GM19397 (cell line): Measurements from ENCODE around the gene FMO1.
A peak's percentile ranks its signal among the peaks of the same experiment; 100 is the strongest.
"Not testable (repeated sequence)": the region's sequence is repeated elsewhere in the genome, so short reads cannot be mapped to it uniquely, and the experiment has no call there.

Experiments used
- ATAC-seq: cut with Tn5 transposase; IDR thresholded peaks from one replicate; pipeline ENCODE4 v1.9.1; 2021; ENCODE audit warnings: mild to moderate bottlenecking, moderate library complexity; ENCODE audit not compliant: unreplicated experiment

Gene FMO1

GRCh38 chr1:171233183-171233582, 15.1 kb upstream of the FMO1 start:
- no peak for ATAC-seq

GRCh38 chr1:171236231-171236630, 12.1 kb upstream of the FMO1 start:
- not testable (repeated sequence) for ATAC-seq

DNA sequence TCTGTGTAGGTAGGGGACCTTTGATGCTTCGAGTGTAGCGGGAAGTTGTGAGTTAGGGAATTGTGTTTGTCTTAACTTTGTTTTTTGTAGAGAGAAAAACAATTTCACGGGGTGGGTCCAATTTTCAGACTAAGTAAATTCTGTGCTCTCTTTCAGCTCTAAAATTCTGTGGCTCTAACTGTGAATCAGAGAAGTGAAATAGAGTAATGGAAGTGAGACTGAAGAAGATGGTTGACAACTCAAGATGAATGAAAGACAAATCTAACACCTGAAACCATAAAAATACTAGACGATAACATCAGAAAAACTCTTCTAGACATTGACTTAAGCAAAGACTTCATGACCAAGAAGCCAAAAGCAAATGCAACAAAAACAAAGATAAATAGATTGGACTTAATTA, 4.4 kb upstream of the FMO1 start:
- no peak for ATAC-seq

DNA sequence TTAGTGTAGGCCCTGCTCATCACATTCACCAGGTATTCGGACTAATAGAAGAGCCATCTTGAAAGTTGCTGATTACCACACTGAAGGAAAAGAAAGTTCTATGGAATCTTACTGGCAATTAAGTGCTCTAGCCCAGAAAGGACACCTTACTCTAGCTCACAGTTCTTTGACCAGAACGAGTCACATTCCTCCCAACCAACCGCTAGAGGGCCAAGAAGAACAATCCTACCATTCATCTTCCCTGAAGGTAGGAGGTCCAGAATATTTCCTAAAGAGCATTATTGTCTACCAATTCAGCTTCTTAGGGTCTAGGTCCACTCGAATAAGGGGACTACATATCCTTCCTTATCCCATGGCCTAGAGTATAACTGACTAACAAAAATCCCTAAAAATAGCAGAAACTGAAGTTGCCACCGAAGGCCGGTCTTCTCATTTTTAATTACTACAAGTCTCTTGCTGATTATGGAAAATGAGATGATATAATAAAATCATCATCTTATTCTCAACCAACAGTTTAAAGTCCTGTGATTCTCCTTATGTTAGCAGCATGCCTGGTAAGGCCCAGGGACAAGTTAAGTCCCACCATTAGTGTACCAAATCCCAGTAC, 2.7 kb upstream of the FMO1 start:
- peak; percentile 58 for ATAC-seq

DNA sequence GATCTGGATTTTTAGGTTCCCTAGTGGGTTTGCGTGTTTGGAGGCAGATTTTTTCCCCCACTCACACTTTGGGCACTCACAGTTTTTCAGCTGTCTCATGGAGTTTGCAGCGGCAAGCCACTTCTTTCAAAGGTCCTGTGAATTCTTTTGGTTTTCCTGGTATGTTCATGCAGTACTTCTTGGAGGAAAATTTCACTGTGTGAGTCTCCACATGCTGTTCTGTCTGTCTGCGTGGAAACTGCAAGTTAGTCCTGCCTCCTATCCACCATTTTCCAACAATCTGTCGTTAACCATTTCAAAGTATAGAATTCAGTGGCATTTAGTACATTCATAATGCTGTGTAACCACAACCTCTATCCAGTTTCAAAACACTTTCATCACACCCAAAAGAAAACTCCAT, 793 bp upstream of the FMO1 start:
- ATAC-seq, result no peak

- no peak for ATAC-seq
Measured at GRCh38 chr1:171248841-171249240, 547 bp downstream of the FMO1 start.

DNA sequence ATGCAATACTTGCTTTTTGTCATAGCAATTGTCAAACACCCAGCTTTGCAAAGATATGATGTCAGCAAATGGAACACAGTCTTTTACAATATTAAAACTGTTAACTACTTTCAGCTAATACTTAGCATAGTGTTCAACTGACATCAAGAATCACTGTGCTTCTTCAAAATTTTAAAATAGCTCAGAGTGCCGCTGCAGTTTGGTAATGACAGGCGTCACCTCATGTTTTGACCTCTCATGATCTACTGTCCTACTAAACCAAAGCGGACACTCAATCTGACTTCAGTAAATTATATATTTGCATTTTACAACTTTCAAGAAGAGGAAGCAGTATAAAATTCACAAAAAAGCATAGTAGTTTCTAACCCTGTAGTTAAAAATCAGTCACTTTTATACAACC, 2.0 kb downstream of the FMO1 start:
- ATAC-seq, result no peak

DNA sequence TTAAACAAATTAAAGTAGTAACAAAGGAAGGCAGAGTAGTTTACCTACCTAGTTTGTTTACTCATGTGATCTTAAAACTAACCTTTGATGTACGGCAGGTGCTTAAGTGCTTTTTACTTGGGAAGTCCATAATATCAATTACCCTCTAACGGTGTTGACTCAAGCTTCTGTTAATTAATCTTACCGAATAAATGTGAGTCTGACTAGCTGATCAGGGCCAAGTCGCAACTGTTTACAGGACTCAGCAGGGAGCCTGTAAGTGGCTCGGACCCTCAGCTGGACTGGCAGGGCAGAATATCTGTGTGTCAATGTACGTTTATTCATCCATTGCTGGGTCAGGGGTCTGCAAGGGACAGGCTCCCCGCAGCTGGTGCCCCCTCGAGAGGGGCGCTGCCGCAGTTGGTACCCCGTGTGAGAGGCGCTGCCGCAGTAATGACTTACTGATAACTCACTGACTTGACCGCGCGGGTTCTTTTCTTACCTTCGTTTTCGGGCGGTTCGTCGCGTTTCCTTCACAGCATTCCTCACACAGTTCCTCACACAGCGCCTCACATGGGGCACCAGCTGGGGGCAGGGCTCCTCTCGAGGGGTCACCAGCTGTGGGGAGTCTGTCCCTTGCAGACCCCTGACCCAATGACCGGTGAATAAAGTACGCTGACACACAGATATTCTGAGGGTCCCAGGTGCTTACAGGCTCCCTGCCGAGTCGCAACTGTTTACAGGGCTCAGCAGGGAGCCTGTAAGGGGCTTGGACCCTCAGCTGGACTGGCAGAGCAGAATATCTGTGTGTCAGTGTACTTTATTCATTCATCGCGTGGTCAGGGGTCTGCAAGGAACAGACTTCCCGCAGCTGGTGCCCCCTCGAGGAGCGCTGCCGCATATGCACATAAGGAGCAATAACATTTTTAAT, 3.0 kb downstream of the FMO1 start:
- peak; percentile 54 for ATAC-seq

GRCh38 chr1:171251952-171252300, 3.6 kb downstream of the FMO1 start:
- ATAC-seq, result no peak

- ATAC-seq, result peak; percentile 96
Measured at GRCh38 chr1:171252482-171252881, 4.2 kb downstream of the FMO1 start.

DNA sequence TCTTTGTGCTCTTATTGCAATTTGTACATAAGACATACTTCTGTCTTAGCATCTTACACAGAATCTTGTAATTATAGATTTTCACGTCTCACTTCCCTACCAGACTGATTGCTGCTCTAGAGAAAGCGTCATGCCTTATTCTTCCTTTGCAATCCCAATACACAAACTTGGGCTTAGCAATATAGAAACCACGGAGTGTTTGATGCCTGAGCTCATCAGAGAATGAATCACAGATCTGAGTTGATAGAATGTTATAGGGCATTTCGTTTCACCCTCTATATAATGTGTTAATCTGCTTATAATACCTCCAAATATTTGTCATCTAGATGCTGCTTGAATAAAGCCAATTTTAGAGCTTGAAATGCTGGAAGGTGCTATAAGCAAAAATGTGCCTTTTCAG, 6.6 kb downstream of the FMO1 start:
- no peak for ATAC-seq

DNA sequence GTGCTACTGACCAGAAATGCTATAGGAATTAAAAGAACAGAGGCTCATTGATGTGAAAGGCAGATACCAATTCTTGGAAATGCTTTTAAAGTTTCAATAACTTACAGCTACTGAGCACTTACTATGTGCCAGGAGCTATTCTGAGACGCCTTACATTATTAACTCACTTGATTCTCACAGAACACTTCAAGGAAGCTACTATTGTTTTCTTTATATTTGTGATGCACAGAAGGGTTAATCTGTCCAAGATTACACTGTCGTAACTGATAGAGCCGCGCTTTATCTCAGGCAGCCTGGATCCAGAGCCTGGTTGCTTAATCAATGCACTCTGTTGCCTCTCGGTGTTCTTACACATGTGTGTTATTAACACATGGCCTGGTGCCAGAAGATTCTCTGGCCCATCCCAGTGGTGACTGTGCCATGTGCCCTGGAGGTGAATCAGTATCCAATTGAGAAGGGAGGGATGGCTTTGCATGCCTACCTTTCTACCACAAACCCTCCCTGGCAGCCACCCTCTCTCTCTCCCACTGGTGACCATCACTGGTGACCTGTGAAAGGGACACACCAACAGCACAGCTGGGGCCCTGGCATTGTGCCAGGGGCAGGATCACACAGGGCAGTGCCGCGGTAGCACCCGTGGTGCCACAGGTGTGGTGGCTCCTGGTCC, 8.8 kb downstream of the FMO1 start:
- ATAC-seq, result no peak

- ATAC-seq, result no peak
Measured at GRCh38 chr1:171257607-171258076, 9.3 kb downstream of the FMO1 start.

DNA sequence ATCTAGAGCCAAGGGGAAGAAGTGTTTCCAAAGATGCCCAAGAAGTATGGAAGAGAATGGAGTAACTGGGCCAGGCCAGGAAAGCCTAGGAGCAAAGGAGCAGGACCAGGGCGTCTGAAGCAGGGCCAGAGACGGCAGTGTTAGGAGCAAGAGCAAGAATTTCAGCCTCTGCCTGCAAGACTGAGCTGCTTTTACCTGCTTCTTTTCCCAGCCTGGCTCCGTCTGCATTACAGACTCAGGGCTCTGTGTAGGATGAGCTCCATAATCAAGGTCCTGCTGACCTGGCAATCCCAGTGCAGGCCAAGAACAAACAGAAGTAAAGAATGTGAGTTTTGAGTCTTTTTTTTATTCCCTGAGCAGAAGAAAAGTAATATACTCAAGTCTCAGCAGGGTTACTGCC, 10.1 kb downstream of the FMO1 start:
- ATAC-seq, result no peak

DNA sequence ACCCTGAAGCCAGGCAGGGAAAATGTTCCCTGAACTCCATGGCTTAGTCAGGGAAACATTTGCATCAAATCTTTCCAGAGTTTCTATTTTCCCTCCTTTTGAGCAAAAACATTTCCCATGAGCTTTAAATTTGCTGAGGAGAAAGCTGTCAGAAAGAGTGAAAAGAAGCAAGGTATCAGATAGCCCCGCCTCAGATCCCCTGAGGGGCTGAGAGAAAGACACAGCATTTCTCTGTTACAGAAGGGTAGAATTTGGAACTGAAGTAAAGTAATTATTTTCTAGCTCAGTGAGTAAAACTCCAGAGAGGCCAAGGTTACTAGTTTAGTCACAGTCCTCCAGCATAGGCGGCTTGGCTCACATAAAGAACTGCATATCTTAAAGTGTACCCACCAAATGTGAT, 10.6 kb downstream of the FMO1 start:
- ATAC-seq, result no peak

DNA sequence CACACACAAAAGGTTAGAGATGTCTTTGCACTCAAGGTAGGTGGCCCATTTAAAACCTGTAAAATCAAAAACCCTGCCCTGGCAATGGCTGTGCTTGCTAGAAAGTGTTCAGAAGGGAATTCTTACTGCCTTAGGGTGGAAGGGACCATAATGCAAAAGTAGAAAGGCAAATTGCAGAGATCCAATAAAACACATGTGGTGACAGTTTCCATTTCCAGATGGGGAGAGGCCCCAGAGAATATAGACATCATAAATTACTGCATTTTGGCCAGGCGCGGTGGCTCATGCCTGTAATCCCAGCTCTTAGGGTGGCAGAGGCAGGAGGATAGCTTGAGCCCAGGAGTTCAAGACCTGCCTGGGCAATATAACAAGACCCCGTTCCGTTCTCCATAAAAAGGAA, 13.0 kb downstream of the FMO1 start:
- ATAC-seq, result no peak

- ATAC-seq, result no peak
Measured at GRCh38 chr1:171263901-171264300, 15.6 kb downstream of the FMO1 start.

DNA sequence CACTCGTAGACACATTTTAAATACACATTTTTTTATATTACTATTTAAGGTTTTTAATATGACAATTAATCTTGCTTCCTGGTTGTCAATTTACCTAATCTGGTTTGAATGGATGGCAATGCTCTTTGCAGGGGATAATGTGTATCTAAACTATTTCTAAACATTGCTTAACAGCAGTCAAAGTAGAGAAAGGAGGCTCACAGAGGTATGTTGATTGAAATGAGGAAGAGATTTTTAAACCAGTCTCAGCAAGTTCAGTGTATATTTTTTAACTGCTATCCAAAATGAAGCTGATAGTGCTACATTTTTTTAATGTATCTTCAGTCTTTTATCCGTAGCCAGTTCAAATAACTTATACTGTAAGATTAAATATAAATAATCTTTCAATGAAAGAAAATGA, 17.4 kb downstream of the FMO1 start:
- ATAC-seq, result no peak

- ATAC-seq, result no peak
Measured at GRCh38 chr1:171266930-171267329, 18.6 kb downstream of the FMO1 start.

- no peak for ATAC-seq
Measured at GRCh38 chr1:171267391-171267790, 19.1 kb downstream of the FMO1 start.

- no peak for ATAC-seq
Measured at GRCh38 chr1:171270806-171271205, 22.5 kb downstream of the FMO1 start.

DNA sequence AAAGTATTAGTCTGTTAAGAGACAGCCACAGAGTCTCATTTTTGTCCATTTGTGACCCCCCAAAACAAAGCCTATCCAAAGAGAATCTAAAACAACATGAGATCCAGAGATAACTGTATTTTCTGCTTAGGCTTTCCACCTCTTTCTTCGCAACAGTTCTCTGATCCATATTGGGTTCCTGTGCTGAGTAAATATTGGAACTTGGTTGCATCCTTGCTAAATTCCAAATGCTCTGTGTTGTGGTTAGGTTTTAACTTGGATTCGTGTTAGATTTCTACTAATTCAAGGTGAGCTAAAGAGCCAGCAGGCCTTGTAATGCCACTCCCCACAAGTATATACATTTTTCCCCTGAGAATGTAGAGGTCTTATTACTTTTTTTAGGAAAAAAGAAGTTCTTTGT, 29.2 kb downstream of the FMO1 start:
- no peak for ATAC-seq
